HG03196 (cell line): ENCODE results near the gene THADA.
"Not testable (repeated sequence)": the region's sequence is repeated elsewhere in the genome, so short reads cannot be mapped to it uniquely, and the experiment has no call there.

ENCODE experiments used
- ATAC-seq: cut with Tn5 transposase; IDR thresholded peaks from one replicate; pipeline ENCODE4 v1.9.1; 2021; ENCODE audit not compliant: unreplicated experiment

Gene THADA

DNA sequence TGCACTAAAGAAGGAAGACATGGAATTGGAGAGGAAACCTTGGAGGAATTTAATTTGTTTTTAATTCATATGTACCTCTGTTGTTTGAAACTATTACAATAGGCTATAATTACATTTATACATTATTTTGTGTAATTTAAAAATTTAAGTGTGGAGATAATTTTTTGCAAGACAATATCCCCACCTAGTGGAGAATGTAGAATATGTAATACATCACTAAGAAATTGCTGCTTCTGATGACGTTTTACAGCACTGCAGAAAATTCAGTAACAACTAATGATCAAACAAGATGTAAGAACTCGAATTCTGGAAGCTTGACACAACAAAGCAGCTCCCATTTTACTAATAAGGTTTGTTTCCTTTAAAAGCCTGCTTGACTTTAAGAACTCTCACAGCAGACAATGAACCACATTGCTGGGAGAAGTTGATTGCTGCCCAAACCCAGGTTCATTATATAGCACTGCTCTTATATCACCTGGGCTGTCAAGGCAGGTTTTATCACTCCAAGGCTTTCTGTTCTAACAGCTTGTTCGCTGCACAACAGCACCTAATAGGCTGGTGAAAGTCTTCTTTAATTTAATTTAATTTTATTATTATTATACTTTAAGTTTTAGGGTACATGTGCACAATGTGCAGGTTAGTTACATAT lies 53.4 kb downstream of the THADA start:
- ATAC-seq: no peak

GRCh38 chr2:43541165-43541564 lies 54.7 kb downstream of the THADA start:
- no peak for ATAC-seq

DNA sequence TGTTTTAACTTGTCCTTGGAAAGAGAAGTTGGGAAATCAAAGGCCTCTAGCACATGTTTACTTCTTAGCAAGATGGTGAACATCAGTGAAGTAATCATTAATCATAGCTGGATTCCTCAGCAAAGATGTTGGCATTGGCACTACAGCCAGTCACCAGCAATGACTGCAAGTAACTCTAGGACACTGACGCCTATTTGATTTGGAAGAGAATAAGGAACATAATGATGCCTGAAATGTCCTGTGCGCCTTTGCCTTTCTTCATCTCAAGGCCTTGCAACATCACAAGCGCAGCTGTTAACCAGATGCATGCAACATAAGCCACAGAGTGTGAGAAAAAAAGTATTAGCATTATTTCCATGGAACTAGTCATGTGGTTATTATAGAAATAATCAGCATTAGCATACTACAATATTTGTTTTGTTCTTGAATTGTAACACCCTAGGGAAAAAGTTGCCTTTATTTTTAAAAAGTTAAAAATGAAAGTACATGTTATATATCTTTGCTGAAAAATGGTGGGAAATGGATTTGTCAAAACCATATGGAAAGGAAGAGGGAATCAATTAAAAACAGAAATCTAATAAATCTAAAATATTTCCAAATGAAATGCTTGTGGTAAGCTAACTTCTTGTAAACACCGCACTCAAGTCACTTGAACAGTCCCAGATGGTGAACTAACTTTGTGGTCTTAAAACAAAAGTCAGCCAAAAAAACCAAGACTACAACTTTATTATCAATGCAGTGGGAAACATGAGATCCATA lies 55.6 kb downstream of the THADA start:
- no peak for ATAC-seq

DNA sequence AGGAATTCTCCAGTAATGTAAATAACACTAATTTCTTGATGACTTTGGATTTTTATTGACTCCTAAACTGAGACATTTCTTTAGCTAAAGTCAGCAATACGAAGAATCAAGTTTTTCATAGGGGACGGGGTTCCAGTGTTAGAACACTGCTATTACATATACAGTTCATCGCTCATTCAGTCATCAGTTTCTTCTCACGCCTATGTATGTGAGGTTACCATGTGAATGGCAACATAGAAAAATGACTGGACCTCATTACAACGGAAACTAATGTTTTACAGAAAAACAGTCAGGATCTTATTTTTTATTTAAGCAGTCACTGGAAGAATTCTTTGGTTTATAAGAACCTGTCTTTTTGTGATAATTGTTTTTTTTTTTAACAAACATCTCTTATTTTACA lies 56.4 kb downstream of the THADA start:
- no peak for ATAC-seq

DNA sequence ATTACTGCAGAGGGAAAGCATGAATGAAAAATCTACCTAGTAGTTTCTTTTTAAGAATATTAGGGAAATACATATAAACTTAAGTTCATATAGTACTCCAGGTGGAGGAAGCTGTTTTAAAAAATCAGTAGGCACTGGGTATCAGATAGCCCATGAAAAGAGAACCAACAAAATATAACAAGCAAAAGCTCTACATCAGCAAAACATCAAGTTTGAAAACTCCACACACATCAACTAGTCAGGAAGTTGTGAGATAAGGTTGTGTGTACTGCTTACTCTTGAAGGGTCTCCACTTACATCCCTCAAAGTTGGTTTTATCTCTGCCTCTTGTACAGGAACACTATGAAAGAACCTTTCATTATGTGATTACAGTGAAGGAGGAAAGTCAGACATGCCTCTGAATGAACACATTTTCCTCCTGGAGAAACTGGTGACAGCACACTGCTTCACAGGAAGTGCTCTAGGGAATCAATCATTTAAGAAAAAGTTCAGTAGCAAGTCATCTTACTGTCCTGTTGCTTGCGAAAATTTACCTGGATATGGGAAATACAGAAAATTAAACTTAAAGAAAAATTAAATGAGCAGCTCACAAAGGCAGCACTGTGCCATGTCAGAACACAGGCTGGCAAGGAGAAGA lies 57.7 kb downstream of the THADA start:
- ATAC-seq: no peak

DNA sequence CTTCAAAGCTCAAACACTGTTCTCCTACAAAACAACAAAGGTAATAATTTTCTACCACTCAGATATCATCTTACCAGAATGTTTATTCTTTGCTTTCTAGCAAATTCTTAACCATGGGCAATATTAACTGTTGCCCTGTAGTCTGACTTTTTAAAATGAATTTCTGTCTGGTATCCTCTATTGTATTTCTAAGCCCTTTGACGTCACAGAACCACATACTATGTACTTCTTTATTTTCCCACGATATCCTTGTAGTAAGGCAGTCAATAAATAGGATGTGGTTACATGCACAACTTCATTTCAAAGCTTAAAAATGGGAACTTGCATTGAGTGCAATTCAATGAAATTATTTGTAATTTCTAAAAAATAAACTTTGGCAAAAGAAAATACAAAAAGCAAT lies 58.7 kb downstream of the THADA start:
- ATAC-seq: no peak

DNA sequence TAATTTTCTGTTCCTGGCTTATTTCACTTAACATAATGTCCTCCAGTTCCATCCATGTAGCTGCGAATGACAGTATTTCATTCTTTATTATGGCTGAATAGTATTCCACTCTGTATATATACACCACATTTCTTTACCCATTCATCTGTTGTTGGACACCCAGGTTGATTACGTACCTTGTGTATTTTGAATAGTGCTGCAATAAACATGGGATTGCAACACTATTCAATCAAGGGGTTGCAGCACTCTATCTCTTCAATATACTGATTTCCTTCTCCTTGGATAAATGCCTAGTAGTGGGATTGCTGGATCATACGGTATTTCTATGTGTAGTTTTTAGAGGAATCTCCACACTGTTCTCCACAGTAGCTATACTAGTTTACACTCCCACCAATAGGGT lies 61.3 kb downstream of the THADA start:
- ATAC-seq: no peak

DNA sequence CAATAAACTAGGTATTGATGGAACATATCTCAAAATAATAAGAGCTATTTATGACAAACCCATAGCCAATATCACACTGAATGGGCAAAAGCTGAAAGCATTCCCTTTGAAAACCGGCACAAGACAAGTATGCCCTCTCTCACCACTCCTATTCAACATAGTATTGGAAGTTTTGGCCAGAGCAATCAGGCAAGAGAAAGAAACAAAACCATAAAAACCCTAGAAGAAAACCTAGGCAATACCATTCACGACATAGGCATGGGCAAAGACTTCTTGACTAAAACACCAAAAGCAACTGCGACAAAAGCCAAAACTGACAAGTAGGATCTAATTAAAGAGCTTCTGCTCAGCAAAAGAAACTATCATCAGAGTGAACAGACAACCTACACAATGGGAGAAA lies 63.3 kb downstream of the THADA start:
- ATAC-seq: not testable (repeated sequence)

DNA sequence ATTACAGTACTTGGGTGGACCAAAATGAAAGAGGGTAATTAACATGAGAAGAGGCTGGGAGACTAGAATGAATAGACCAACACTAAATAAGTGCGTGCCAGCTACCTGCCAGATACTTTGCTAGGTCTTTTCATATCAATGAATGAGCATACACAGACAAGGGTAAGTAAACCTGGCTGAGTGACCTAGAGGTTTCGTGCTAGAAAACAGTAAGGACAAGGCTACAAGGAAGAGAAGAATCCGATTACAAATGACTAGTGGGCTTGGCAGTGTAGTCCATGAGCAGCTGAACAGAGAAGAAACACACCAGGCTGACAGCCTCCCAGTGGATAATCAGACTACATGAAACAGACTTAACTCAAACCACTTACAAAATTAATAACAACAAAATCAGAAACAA lies 64.6 kb downstream of the THADA start:
- ATAC-seq: no peak

DNA sequence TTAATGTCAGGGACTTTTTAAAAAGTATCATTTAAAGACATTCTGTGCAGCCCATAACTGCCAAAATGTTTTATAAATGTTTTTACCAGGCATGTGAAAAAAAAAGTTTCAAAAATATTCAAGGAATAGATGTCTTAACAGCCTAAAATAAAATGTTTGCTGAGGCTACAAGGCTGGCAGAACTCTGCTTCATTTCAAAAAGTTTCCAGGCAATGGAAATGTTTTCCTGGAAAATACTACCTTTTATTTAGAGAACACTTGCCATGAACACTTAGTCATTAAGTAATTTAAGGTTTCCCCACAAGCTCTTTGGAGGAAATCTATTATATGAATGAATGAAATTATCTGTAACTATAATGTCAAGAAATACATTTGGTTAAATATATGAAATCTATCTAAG lies 68.8 kb downstream of the THADA start:
- ATAC-seq: no peak

DNA sequence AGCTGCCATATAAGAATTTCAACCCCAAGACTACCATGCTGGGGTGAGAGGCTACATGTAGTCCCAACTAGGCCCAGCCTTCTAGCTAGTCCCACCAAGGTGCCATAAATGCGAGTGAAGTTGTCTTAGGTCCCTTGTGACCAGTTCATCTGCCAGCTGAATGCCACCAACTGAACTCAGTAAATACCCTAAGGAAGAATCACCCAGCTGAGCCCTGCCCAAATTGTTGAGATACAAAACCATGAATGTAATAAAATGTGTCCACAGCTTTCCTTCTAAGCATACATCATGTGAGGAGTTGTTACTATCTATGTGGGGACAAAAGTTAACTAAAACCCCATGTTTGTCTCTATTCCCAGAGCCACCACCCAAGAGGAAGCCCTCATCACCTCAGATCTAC lies 70.3 kb downstream of the THADA start:
- no peak for ATAC-seq

- ATAC-seq: no peak
Measured at GRCh38 chr2:43524177-43524965, 71.5 kb downstream of the THADA start.

DNA sequence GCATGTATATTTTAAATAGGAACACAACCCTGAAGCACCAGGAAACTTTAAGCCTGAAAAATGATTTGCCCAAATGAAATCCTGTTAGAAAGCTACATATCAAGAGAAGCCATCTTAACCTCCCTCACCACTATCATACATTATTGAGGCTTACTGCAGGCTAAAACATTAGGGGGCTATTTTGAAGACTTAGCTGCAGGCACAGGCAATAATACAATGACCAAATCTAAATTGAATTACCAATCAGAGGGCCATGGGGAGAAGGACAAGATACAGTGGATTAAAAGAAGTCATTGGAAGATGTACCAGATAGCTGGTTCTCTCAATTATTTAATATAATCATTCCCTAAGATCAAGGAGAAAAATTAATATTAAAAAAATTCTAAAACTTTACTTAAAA lies 73.7 kb downstream of the THADA start:
- no peak for ATAC-seq

GRCh38 chr2:43521568-43521967 lies 74.3 kb downstream of the THADA start:
- no peak for ATAC-seq

- no peak for ATAC-seq
Measured at GRCh38 chr2:43520919-43521318, 74.9 kb downstream of the THADA start.

DNA sequence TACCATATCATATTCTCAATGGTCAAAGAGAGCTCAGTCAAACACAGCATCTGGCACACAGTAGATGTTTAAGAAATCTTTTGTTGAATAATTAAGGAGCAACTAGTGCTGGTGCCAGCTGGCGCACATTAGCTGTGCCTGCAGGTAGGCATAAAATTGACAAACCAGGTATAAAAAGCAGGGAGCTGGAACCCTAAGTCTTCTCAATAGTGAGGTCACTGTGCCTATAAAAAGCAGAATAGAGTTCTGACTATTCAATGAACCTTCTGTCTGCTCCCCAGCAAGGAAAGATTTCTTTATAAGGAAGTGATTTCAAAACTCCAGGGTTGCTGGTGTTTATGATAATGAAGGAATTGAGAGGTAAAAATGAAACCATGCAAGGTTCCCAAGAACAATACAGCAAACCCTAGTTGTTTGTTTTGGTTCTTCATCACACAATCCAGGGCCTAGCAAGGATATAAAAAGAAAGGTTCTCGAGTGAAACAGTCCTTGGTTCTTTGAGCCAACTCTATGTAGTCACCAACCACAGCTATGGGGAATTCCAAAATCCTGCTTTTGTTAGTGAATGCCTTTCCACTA lies 76.1 kb downstream of the THADA start:
- no peak for ATAC-seq

GRCh38 chr2:43518718-43519117 lies 77.1 kb downstream of the THADA start:
- no peak for ATAC-seq

GRCh38 chr2:43518181-43518580 lies 77.7 kb downstream of the THADA start:
- no peak for ATAC-seq

- ATAC-seq: no peak
Measured at GRCh38 chr2:43515807-43516497, 79.9 kb downstream of the THADA start.

GRCh38 chr2:43515248-43515647 lies 80.6 kb downstream of the THADA start:
- no peak for ATAC-seq

DNA sequence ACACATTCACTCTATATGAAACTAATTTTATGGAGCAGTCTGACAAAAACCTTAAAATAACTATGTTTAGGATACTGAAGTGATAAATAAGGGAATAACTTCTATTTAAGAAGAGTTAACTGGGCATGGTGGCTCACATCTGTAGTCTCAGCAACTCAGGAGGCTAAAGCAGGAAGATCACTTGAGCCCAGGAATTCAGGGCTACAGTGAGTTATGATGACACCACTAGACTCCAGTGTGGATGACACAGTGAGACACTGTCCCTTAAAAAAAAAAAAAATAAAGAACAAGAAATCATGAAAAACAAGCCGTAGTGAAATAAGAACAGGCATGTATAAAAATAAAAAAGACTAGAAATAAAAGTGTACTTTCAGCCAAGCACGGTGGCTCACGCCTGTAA lies 82.0 kb downstream of the THADA start:
- no peak for ATAC-seq
